K562 (cell line): ENCODE measurements around the gene MRTFB. TPM values are rescaled to one million over a fixed set of nuclear protein-coding genes. Genes with fewer than 3 reads are reported as not detected.

Experiments
- C11orf30 ChIP-seq: fragments of 450-650 bp; IDR thresholded peaks from 2 replicates; pipeline ENCODE4 v1.6.1; 2016; ENCODE audit warnings: low read depth, mild to moderate bottlenecking
- ELK3 ChIP-seq: fragments of 450-650 bp; formaldehyde crosslinking; IDR thresholded peaks from 2 replicates; pipeline ENCODE4 v1.4.0; 2020; ENCODE audit warnings: mild to moderate bottlenecking
- ETV1 ChIP-seq: fragments of 450-650 bp; conservative IDR thresholded peaks from 2 replicates; pipeline ENCODE4 v1.6.1; 2016; ENCODE audit warnings: missing genetic modification characterization, control low read depth, low read depth, missing compliant biosample characterization
- FOXP1 ChIP-seq: sonication (generic); formaldehyde crosslinking; IDR thresholded peaks from 2 replicates; pipeline ENCODE4 v1.8.0; 2022; ENCODE audit warnings: mild to moderate bottlenecking, missing genetic modification reagents
- HLTF ChIP-seq: fragments of 450-650 bp; IDR thresholded peaks from 2 replicates; pipeline ENCODE4 v1.6.1; 2016
- HMG20B ChIP-seq: fragments of 250-450 bp; sonication (Bioruptor Pico); IDR thresholded peaks from 2 replicates; pipeline ENCODE4 v1.5.0; 2021; ENCODE audit warnings: mild to moderate bottlenecking
- ID3 ChIP-seq, 2 experiments: fragments of 250-450 bp in 1 of 2; fragments of 450-650 bp in 1 of 2; sonication (Bioruptor Pico) in 1 of 2; IDR thresholded peaks; 2 replicates each; pipeline versions ENCODE4 v1.6.1 to v1.8.0; 2016 to 2021; ENCODE audit warnings: mild to moderate bottlenecking in 2 of 2, moderate library complexity in 2 of 2, missing compliant biosample characterization in 1 of 2, missing genetic modification characterization in 1 of 2
- JUND ChIP-seq, 2 experiments: IDR thresholded peaks; 2 replicates in 1 of 2; 3 replicates in 1 of 2; pipeline ENCODE4 v1.6.1; 2011; ENCODE audit warnings: borderline replicate concordance in 2 of 2, low read depth in 2 of 2, low read length in 2 of 2, improper control_type of control experiment in 1 of 2, missing biosample characterization in 1 of 2, missing genetic modification characterization in 1 of 2, missing genetic modification reagents in 1 of 2
- KDM2B ChIP-seq: fragments of 250-450 bp; sonication (Bioruptor Pico); IDR thresholded peaks from 2 replicates; pipeline ENCODE4 v1.8.0; 2021; ENCODE audit warnings: mild to moderate bottlenecking, moderate library complexity
- MTA1 ChIP-seq: fragments of 450-650 bp; IDR thresholded peaks from 2 replicates; pipeline ENCODE4 v1.6.1; 2017; ENCODE audit warnings: borderline replicate concordance
- NR4A1 ChIP-seq, 2 experiments: fragments of 250-450 bp in 1 of 2; fragments of 450-650 bp in 1 of 2; sonication (Bioruptor Pico) in 1 of 2; IDR thresholded peaks; 2 replicates each; pipeline versions ENCODE4 v1.4.0 to v1.6.1; 2016 to 2020; ENCODE audit warnings: mild to moderate bottlenecking in 2 of 2, missing compliant biosample characterization in 1 of 2, missing genetic modification characterization in 1 of 2, moderate library complexity in 1 of 2
- NRF1 ChIP-seq, 2 experiments: fragments of 450-650 bp; IDR thresholded peaks in 1 of 2; conservative IDR thresholded peaks in 1 of 2; 2 replicates each; pipeline ENCODE4 v1.6.1; 2014; ENCODE audit warnings: mild to moderate bottlenecking in 2 of 2
- RBM14 ChIP-seq: fragments of 200-400 bp; formaldehyde crosslinking; IDR thresholded peaks from 2 replicates; pipeline ENCODE4 v1.6.1; 2018; ENCODE audit warnings: low read depth, mild to moderate bottlenecking, low read length, moderate library complexity, borderline replicate concordance; ENCODE audit not compliant: insufficient read depth
- RNF219 ChIP-seq: fragments of 250-450 bp; sonication (Bioruptor Pico); IDR thresholded peaks from 2 replicates; pipeline ENCODE4 v1.5.0; 2022; ENCODE audit warnings: mild to moderate bottlenecking
- SNRNP70 ChIP-seq: fragments of 200-400 bp; formaldehyde crosslinking; optimal IDR thresholded peaks from 2 replicates; pipeline ENCODE3; 2017; ENCODE audit warnings: low read depth, low read length
- TCF7L2 ChIP-seq: fragments of 150-350 bp; IDR thresholded peaks from 2 replicates; pipeline ENCODE4 v1.6.1; 2016; ENCODE audit warnings: low read depth, mild to moderate bottlenecking, low read length, moderate library complexity
- TRIM24 ChIP-seq, 2 experiments: fragments of 450-650 bp; IDR thresholded peaks; 2 replicates each; pipeline ENCODE4 v1.6.1; 2016
- XRCC5 ChIP-seq: fragments of 200-400 bp; formaldehyde crosslinking; IDR thresholded peaks from 2 replicates; pipeline ENCODE4 v1.6.1; 2017; ENCODE audit warnings: low read depth, mild to moderate bottlenecking, low read length
- YBX1 ChIP-seq: fragments of 450-650 bp; IDR thresholded peaks from 2 replicates; pipeline ENCODE4 v1.7.1; 2016; ENCODE audit warnings: mild to moderate bottlenecking
- ZBTB12 ChIP-seq: fragments of 250-450 bp; sonication (Bioruptor Pico); IDR thresholded peaks from 2 replicates; pipeline ENCODE4 v1.4.0; 2020
- ZBTB34 ChIP-seq: fragments of 250-450 bp; sonication (Bioruptor Pico); IDR thresholded peaks from 2 replicates; pipeline ENCODE4 v1.8.0; 2021; ENCODE audit warnings: mild to moderate bottlenecking, moderate library complexity
- ZNF584 ChIP-seq: fragments of 200-800 bp; sonication (Bioruptor generic); IDR thresholded peaks from 2 replicates; pipeline ENCODE4 v1.6.1; 2016; ENCODE audit warnings: low read depth, mild to moderate bottlenecking, missing genetic modification characterization, missing compliant biosample characterization
- polyA plus RNA-seq, 8 experiments: library from polyadenylated mRNA; depleted of rRNA in 4 of 8; stranded (reverse) in 5 of 8; unstranded in 3 of 8; fragments of >200 nt; fragmentation: Nextera tagmentation in 2 of 8; fragmentation: Illumina TruSeq in 1 of 8; extraction: Ambion mirVana in 2 of 8; extraction: Trizol in 1 of 8; gene quantifications; 2 replicates each; pipeline versions ENCODE4 v1.2.1 to v1.2.3, GENCODE V29; 2011 to 2014; ENCODE audit warnings: inconsistent platforms in 1 of 8, missing spikeins in 1 of 8
- total RNA-seq, 7 experiments: library from RNA; depleted of rRNA in 6 of 7; stranded (reverse); fragments of >200 nt in 6 of 7; fragmentation: Illumina TruSeq in 2 of 7; extraction: Trizol in 2 of 7; gene quantifications; 2 replicates each; pipeline versions ENCODE4 v1.2.1 to v1.2.3, GENCODE V29; 2011 to 2021; ENCODE audit warnings: low replicate concordance in 1 of 7

MRTFB gene
- total and polyA plus RNA-seq, 9 of the 15 experiments (the other 6 are each of a cell fraction or from before 2014, with no cell fraction given): 2.2 to 12.7 (median 7.0) TPM

- TF ChIP-seq ELK3 (CRISPR knock-in tag) (no peak), ZBTB12 (no peak), ETV1 (tag) (peak; percentile 45; the same call in 1 of the 2 replicates), FOXP1 (CRISPR knock-in tag) (no peak), TRIM24 (IDR thresholded peaks at IDR 0.05) (0 out of 4 replicates have a peak, but pooled peaks of 1 of the 2 experiments have one; percentile 31), SNRNP70 (no peak), XRCC5 (no peak), C11orf30 (no peak), HMG20B (CRISPR knock-in tag) (no peak), RBM14 (no peak), HLTF (no peak), KDM2B (CRISPR knock-in tag) (0 out of 2 replicates have a peak, but pooled peaks have one; percentile 41), RNF219 (no peak), NR4A1 (CRISPR knock-in tag; IDR thresholded peaks at IDR 0.05) (no peak), NR4A1 (tag; IDR thresholded peaks at IDR 0.05) (peak; percentile 80), ID3 (CRISPR knock-in tag; IDR thresholded peaks at IDR 0.05) (no peak), ID3 (tag; IDR thresholded peaks at IDR 0.05) (peak; percentile 63; the same call in 1 of the 2 replicates), MTA1 (peak; percentile 54; the same call in 1 of the 2 replicates), NRF1 (conservative IDR thresholded peaks at IDR 0.05 in 1 of 2, IDR thresholded peaks at IDR 0.05 in 1 of 2) (0 out of 4 replicates have a peak, but pooled peaks of 1 of the 2 experiments have one; percentile 17), JUND (IDR thresholded peaks at IDR 0.05; ENCODE audit: borderline replicate concordance, low read depth, low read length) (peak; percentile 16; the same call in 1 of the 2 replicates), JUND (tag; IDR thresholded peaks at IDR 0.05; ENCODE audit: borderline replicate concordance, low read depth, low read length) (no peak), TCF7L2 (no peak), ZBTB34 (CRISPR knock-in tag) (no peak), YBX1 (no peak), ZNF584 (no peak)
Observed at GRCh38 chr16:14128097-14128496, 57.0 kb downstream of the MRTFB start (continued).
